GM19438 (cell line): ENCODE data around the gene SCAMP3.

Experiments used
- ATAC-seq: cut with Tn5 transposase; IDR thresholded peaks from one replicate; pipeline ENCODE4 v1.9.1; 2021; ENCODE audit warnings: low read depth; ENCODE audit not compliant: unreplicated experiment

Gene SCAMP3

DNA sequence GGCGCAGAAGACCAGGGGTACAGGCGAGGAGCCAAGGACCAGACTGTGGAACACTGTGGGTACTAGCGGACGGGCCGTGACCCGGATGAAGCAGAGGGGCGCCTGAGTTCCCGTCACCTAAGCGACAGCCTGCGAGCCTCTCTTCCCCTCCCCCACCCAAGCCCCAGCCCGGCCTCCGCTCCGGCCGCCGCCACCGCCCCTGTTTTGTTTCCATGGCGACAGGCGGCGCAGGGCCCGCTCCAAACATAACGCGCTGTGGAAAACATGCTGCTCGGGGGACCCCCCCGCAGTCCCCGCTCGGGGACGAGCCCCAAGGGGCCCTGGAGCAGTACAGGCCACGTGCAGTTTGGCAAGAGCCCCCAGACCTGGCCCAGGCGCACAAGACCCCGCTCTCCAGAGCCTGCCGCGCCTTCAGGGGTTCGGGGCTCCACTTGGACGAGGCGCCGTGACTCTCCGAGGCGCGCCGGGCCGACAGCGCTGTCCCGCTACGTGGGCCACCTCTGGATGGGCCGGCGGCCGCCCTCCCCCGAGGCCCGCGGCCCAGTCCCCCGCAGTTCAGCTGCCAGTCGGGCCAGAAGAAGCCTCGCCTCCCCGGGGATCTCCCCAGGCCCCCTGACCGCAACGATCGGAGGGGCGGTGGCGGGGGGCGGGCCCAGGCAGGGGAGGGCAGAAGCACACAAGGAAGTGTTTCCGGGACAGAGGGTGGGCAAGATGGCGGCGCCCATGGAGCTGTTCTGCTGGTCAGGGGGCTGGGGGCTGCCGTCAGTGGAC lies 53.4 kb downstream of the SCAMP3 start, which contains the start of gene MTX1:
TSS of gene MTX1 (plus strand) at position 155 of the 771 bp plus-strand sequence. CDS start at position 265, 110 bp downstream.
- peak; percentile 67 for ATAC-seq

DNA sequence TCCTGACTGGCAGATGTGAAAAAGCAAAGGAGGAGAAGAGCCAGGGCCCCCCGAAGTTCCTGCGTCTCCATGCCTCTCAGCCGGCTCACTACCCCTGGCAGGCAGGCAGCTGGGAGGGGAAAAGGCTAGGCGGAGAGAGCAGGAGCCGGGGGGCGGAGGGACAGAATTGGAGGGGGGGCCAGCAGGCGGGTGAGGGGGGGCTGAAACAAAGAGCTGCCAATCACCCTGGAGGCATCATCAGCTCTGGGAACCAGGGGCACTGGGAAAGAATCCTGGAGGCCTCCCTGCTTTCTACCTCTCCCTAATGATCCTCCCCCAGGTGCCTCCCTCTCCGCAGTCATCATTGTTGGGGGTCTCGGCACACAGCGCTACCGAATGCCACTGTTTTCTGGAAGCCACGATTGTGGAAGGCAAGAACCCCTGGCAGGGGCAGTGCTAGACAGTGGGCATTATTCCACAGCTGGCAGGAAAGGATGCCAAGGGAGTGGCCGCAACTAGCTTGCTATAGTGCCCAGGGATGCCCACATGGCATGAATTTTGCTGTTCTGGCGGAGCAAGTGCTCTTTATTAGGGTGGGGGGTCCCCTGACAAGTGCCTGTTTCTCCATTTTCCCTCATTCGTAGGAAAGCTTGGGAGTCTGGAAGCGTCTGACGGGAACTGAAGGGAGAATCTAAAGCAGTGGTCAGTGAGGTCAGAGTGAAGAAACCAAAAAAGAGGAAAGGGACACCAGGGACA lies 54.2 kb downstream of the SCAMP3 start, which contains the start of gene THBS3:
TSS of gene THBS3 (minus strand) at position 92 of the 735 bp plus-strand sequence. CDS start at position 71, 21 bp downstream.
- no peak for ATAC-seq

DNA sequence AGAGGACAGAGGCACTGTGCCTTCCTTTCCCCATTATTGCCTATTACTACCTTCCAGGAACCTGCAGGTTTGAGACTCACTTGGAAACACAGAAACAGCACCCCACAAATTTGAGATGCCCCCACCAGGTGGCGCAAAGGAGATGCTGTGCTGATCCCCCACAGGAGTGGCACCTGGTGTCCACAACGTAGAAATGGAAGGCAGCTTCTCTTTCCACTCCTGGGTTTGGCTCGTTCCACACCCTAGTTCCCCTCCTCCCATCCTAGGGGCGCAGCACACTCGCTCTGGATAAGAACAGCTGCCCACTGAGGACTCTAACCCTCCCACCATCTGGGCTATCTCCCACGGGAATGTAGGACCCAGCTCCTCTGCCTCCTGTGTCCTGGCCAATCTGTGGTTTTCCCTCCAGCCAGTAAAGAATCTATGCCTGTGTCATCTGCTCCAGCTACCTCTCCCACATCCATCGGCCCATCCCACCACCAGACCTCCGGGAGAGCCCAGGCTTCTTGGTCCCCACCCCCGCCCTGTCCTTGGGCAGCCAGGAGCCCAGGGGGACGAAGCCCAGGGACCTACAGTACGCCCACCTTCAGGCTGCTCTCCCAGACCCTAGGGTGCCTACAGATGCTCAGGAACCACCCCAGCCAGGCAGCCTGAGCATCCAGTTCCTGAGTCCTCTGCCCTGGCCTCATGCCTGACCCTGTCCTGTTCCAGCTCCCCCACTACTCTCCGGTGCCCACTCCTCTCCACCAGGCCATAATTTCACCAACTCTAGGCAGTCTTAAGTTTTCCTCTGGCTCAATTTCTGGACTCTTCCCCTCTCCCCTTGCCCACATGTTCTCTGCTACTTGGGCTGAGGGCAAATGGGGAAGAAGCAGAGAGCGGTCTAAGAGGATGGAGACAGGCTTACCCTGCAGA lies 55.0 kb downstream of the SCAMP3 start:
- ATAC-seq, result no peak
